Muscle of back (tissue), 11 donors: Measurements from ENCODE around the gene KMT5C. TPM values are rescaled to one million over a fixed set of nuclear protein-coding genes. Genes with fewer than 3 reads are reported as not detected.

ENCODE experiments used
- DNase-seq, 3 donors: peaks; one replicate each; pipeline versions ENCODE4 v3.0.0 to v3.0.0-alpha.2; 2013
- polyA plus RNA-seq, 10 donors: library from polyadenylated mRNA; unstranded; fragments of 120-200 nt; gene quantifications; one replicate each; pipeline ENCODE4 v1.2.1, GENCODE V29; 2013; ENCODE audit not compliant: insufficient read length in 10 of 10

The KMT5C gene
- polyA plus RNA-seq, 10 donors, result 12.8 to 29.0 (median 18.0) TPM

DNA sequence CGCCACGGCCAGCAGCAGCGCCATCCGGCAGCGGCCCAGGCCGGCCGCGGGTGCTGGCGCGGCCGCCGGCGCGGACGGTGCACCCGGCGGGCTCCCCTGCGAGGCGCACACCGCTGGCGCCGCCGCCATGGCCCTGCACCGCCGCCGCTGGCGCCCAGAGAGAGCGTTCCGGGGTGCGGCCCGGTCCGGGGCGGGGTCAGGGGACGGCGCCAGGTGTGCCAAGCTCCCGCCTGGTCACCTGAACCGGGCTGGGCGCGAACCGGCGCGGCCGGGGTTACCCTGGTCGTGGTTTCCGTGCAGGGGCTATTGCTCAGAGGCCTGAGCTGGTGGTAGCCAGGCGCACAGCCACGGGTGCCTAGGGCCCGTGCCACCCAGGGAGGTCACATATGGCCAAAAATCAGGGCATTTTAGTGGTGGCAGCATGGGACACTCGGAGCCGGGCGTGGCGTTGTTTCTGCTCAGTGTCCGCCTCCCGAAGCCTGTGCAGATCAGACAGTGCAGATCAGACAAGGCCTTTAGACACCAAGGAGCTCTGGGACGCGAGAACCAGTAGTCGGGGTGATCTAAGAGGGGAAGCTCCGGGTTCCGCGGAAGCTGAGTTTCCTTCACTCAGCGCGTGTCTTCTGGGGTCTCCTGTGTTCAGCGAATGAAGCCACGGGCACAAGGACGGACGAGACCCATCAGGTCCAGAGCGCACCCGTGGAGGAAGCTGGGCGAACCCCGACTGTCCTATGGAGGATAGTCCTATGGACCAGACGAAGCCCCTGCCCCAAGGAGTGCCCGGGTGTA, 44.6 kb downstream of the KMT5C start, which contains the start of gene TMEM238:
TMEM238 (minus strand) TSS at position 162 of the 789 bp plus-strand sequence; CDS start at position 129, 33 bp downstream.
- peak in 1 of 3 donors; percentile 55 for DNase-seq

DNA sequence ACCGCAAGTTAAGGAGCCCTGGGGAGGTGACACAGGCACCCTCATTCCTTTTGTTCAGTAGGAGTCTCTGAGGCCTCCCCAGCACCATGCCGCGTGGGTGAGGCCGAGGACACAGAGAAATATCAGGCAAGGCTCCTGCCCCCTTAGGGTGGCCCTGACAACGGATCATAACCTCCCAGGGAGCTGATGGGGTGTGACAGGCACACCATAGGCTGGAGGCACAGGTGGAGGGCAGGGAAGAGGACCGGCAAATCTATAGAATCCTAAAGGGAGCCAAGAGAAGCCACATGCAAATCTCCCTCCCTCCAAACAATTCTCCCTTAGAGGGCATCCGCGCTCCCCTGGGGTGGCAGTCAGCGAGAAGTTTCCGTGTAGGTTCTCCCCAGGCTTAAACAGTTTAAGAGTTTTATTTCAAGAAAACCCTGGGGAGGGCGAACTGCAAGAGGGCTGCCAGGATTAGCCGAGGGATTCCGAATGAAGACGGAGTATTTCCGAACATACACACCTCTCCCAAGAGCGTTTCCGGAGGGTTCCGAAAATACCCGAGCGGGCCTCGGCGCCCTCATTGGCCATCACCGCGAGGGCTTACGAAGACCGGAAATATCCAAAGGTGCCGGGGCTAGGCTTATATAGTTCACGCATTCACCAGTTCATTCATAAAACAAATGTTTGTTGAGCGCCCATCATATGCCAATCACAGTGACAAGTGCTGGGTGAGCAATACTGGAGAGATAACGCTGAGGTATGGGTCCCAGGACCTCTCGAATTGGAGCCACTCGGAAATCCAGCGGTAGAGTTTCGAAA, 45.4 kb downstream of the KMT5C start:
- DNase-seq, result peak; percentile 97 to 99 (median 97)

DNA sequence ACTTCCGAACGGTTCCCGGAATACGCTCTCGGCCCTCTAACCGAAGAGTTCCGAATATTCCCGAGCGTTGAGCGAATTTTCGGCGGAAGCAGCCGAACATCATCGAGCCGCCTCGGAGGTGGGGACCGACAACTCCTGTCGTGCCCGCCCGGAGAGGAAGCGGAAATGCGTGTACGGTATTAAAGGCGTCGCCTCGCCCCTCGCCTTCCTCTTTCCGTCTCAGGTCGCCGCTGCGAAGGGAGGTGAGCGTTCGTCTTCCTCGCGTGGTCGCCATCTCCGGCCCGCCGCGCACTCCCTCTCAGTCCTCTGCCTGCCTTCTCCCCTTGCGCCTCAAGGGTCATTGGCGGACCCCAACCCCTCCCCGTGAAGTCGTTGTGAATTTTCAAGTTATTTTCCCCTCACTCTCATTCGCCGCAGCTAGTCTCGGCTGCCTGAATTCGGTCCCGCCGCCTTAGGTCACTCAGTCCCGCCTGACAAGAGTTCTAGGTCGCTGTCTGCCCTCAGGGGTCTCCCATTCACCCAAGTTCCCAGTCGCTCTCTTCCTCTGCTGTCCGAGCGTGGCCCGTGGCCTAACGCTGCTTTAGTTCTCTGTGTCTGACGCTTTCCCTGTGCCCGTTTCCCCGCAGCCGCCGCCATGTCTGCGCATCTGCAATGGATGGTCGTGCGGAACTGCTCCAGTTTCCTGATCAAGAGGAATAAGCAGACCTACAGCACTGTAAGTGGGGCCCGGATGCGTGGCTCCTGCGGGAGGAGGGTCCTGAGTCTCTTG, 46.2 kb downstream of the KMT5C start, which contains the start of gene RPL28:
RPL28 (plus strand) TSS at position 209 of the 769 bp plus-strand sequence; CDS start at position 635, 426 bp downstream.
- DNase-seq, result peak; percentile 99

DNA sequence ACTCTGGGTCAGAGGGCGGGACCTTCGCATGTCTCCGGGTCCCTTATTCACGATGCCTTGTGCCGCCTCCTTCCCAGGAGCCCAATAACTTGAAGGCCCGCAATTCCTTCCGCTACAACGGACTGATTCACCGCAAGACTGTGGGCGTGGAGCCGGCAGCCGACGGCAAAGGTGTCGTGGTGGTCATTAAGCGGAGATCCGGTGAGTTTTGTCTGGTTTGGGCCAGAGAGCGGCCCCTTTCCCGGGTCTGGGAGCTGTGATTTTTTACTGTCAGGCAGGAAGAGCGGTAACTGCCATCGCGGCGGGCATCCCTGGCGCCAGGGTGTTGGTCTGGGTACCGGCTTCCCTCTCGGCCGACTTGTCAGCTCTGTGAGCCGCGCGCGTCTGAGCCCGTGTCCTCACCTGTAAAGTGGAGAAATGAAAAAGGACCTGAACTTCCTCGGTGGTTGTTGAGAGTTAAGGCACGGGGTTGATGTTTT, 46.9 kb downstream of the KMT5C start:
- no peak for DNase-seq

DNA sequence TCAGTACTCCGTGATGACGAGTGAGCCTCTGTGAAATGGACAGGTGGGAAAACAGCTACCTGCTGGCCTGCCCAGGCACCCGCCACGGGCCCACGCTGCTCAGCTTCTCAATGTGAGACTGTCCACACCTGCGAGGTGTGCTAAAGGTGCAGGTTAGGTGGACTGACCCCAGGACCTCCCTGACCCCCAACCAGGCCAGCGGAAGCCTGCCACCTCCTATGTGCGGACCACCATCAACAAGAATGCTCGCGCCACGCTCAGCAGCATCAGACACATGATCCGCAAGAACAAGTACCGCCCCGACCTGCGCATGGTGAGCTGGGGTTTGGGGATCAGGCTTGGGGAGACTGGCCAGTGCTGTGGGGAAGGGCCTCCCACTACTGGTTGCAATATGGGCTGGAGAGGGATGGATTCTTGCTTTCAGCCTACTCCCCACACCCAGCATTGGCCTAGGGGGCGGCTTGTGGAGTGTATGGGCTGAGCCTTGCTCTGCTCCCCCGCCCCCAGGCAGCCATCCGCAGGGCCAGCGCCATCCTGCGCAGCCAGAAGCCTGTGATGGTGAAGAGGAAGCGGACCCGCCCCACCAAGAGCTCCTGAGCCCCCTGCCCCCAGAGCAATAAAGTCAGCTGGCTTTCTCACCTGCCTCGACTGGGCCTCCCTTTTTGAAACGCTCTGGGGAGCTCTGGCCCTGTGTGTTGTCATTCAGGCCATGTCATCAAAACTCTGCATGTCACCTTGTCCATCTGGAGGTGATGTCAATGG, 48.2 kb downstream of the KMT5C start:
- no peak for DNase-seq

DNA sequence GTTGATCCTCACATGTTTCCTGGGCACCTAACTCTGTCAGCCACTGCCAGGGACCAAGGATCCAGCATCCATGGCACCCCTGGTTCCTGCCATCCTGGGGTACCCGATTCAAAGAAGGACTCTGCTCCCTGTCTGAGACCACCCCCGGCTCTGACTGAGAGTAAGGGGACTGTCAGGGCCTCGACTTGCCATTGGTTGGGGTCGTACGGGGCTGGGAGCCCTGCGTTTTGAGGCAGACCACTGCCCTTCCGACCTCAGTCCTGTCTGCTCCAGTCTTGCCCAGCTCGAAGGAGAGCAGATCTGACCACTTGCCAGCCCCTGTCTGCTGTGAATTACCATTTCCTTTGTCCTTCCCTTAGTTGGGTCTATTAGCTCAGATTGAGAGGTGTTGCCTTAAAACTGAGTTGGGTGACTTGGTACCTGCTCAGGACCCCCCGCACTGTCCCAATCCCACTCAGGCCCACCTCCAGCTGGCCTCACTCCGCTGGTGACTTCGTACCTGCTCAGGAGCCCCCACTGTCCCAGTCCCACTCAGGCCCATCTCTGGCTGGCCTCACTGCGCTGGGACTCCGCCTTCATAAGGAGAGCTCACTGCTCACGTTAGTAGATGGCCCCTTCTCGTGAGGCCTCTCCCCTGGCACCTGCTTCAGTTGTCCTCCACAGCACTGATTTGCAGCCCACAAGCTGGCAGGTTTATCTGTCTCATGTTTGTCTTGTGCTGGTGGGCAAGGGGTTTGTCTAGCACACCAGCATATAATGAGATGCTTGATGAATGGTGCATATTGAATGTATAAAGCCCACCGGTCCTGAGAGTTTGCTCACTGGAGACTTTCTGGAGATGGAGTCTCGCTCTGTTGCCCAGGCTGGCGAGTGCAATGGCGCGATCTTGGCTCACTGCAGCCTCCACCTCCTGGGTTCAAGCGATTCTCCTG, 50.0 kb downstream of the KMT5C start:
- DNase-seq, result no peak

DNA sequence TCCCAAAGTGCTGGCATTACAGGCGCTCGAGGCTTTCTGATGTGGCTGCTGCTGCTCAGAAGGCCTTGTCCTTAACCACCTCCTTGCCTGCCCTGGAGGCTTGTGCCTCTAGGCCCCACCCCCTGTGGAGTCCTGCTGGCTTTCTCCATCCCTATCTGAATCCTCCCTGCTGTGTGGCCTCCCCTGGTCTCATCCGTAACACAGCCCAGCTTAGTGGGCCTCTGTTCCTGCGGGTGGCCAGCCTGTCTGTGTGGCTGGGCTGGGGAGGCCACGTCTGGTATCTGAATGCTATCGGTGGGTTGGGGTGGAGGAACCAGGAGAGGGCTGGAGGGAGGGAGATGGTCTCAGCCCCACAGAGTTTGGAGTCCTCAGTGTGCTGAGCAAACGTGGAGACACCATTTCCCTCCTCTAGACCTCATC, 50.8 kb downstream of the KMT5C start:
- DNase-seq, result no peak

DNA sequence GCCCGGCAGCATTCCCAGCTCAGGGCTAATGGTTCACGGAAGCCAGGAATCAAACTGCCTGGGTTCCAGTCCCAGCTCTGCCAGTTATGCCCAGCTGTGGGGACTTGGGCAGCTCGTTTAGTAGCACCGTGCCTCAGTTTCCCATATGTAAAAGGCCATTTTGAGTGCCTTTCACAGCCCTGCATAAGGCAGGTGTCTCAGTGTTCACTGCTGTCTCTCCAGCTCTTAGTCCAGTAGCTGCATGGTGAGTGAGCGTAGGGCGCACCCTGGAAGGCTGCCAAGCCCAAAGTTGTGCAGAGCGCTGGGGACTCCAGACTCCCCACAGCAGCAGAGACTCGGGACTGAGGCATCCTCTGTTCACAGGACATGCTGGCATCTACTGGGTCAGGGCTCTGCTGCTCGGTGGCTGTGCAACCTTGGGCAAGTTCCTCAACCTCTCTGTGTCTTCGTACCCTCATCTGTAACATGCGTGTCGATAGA, 51.6 kb downstream of the KMT5C start:
- DNase-seq, result no peak

DNA sequence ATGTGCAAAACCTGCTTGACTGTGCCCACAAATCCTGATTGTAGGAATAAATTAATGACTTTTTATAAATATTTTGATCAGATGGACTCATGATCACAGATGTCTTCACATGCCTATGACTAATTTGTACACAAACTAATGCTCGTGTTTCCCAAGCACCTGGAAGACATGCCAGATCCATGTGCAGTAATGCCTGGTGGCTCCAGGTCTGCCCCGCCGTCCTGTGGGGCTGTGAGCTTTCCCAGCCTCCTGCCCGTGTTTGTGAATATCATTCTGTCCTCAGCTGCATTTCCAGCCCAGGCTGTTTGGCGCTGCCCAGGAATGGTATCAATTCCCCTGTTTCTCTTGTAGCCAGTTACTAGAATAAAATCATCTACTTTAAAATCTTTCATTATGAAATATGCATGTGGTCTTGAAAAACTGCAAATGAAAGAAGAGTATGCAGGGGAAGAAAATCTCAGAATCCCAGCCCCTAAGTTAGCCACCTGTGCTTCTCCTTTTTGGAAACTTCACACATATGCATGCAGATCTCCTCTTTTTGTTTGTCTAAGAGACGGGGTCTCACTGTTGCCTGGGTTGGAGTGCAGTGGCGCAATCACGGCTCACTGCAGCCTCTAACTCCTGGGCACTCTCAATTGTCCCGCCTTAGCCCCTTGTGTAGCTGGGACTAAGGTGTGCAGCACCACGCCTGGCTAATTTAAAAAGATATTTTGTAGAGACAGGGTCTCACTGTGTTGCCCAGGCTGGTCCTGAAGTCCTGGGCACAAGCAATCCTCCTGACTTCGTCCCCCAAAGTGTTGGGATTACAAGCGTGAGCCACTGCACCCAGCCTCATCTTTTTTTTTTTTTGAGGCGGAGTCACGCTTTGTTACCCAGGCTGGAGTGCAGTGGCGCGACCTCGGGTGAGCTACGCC, 52.3 kb downstream of the KMT5C start:
- DNase-seq, result no peak

DNA sequence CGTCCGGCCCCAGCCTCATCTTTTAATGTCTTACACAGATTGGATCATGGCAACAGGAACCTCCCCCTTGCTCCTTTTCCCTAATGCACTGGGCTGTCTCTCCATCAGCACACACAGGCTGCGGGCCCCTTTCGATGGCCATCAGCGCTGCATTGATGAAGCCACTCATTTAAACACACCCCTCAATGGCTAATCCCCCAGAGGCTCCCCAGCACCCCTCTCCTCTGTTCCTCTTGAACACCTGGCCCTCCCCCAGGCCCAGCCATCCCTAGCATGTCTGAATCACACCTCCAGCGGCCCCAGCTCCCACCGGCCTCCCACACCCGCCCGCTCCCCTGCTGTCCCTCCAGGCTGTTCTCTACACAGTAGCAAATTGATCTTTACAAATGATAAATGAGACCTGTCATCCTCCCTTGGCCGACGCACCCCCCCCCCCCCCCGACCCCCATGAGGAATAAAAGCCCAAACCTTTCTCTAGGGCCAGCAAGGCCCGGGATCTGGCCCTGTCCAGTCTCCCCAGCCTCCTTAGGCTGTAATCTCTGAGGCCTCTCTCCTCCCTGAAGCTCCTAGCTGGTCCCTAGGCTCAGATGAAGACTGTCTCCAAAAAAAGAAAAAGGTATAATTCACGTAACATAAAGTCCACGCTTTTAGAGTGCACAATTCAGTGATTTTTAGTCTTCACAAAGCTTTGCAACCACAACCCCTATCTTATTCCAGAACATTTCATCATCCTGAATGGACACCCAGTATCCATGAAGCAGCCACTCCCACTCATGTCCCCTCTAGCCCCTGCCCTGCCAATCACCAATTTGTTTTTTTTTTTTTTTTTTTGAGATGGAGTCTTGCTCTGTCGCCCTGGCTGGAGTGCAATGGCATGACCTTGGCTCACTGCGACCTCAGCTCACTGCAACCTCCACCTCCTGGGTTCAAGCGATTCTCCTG, 53.4 kb downstream of the KMT5C start:
- DNase-seq, result no peak

Other genes with a start within 250 kb of the KMT5C start
- gene PPP1R12C, start 222.2 kb upstream of the KMT5C start, polyA plus RNA-seq, result 100 to 1,000 TPM in 1 of 10 donors, 10 to 100 TPM in 9; 49.8 to 104 (median 82.2) TPM
- 1,000 to 10,000 TPM in 2 of 10 donors, 100 to 1,000 TPM in 8; 199 to 1,145 (median 658) TPM for gene TNNT1, start 190.7 kb upstream of the KMT5C start, polyA plus RNA-seq
- 1 to 10 TPM in 9 of 10 donors, under 1 TPM in 1; 0.88 to 4.7 (median 2.2) TPM for gene TNNI3, start 182.1 kb upstream of the KMT5C start, polyA plus RNA-seq
- under 1 TPM; 0.15 to 0.92 (median 0.54) TPM for gene DNAAF3, start 173.3 kb upstream of the KMT5C start, polyA plus RNA-seq
- under 1 TPM in 6 of 10 donors, not detected in 4; 0.05 to 0.13 (median 0.07) TPM for gene SYT5, start 159.6 kb upstream of the KMT5C start, polyA plus RNA-seq
- 1 to 10 TPM in 1 of 10 donors, under 1 TPM in 9; 0.20 to 1.2 (median 0.56) TPM for gene PTPRH, start 130.4 kb upstream of the KMT5C start, polyA plus RNA-seq
- gene TMEM86B, start 111.1 kb upstream of the KMT5C start, polyA plus RNA-seq, result 1 to 10 TPM; 1.4 to 3.5 (median 2.9) TPM
- gene PPP6R1, start 80.9 kb upstream of the KMT5C start, polyA plus RNA-seq, result 10 to 100 TPM; 21.5 to 31.9 (median 27.8) TPM
- gene HSPBP1, start 59.8 kb upstream of the KMT5C start, polyA plus RNA-seq, result 10 to 100 TPM; 14.6 to 29.6 (median 21.2) TPM
- 10 to 100 TPM in 1 of 10 donors, 1 to 10 TPM in 9; 5.0 to 10.9 (median 8.0) TPM for gene BRSK1, start 55.9 kb upstream of the KMT5C start, polyA plus RNA-seq
- 1 to 10 TPM in 2 of 10 donors, under 1 TPM in 8; 0.45 to 1.3 (median 0.68) TPM for gene TMEM150B, start 14.5 kb upstream of the KMT5C start, polyA plus RNA-seq
- 1 to 10 TPM in 2 of 10 donors, under 1 TPM in 3, not detected in 5; 0.08 to 3.0 (median 0.24) TPM for gene COX6B2, start 14.8 kb downstream of the KMT5C start, polyA plus RNA-seq
- under 1 TPM in 1 of 10 donors, not detected in 9; 0.07 TPM for gene GARIN5B, start 23.4 kb downstream of the KMT5C start, polyA plus RNA-seq
- under 1 TPM in 8 of 10 donors, not detected in 2; 0.07 to 0.66 (median 0.39) TPM for gene IL11, start 30.6 kb downstream of the KMT5C start, polyA plus RNA-seq
- not detected for gene TMEM190, start 37.0 kb downstream of the KMT5C start, polyA plus RNA-seq
- under 1 TPM in 5 of 10 donors, not detected in 5; 0.12 to 0.48 (median 0.23) TPM for gene TMEM238, start 44.4 kb downstream of the KMT5C start, polyA plus RNA-seq
- 1,000 to 10,000 TPM; 1,118 to 2,122 (median 1,535) TPM for gene RPL28, start 46.1 kb downstream of the KMT5C start, polyA plus RNA-seq
- 10 to 100 TPM; 26.3 to 47.0 (median 37.2) TPM for gene UBE2S, start 67.9 kb downstream of the KMT5C start, polyA plus RNA-seq
- gene SHISA7, start 103.4 kb downstream of the KMT5C start, polyA plus RNA-seq, result under 1 TPM; 0.07 to 0.39 (median 0.15) TPM
- gene ISOC2, start 121.8 kb downstream of the KMT5C start, polyA plus RNA-seq, result 10 to 100 TPM; 26.6 to 40.9 (median 30.8) TPM
- gene C19orf85, start 124.9 kb downstream of the KMT5C start, polyA plus RNA-seq, result not detected
- 1 to 10 TPM; 2.1 to 4.3 (median 3.1) TPM for gene ZNF628, start 136.7 kb downstream of the KMT5C start, polyA plus RNA-seq
- 10 to 100 TPM; 21.1 to 41.2 (median 27.1) TPM for gene NAT14, start 145.3 kb downstream of the KMT5C start, polyA plus RNA-seq
- 10 to 100 TPM; 13.9 to 50.8 (median 23.6) TPM for gene SSC5D, start 148.6 kb downstream of the KMT5C start, polyA plus RNA-seq
- gene SBK2, start 197.3 kb downstream of the KMT5C start, polyA plus RNA-seq, result 1 to 10 TPM in 9 of 10 donors, under 1 TPM in 1; 0.90 to 6.8 (median 3.3) TPM
- gene SBK3, start 205.7 kb downstream of the KMT5C start, polyA plus RNA-seq, result under 1 TPM in 3 of 10 donors, not detected in 7; 0.12 to 0.49 (median 0.12) TPM
- gene ZNF579, start 241.0 kb downstream of the KMT5C start, polyA plus RNA-seq, result 10 to 100 TPM in 6 of 10 donors, 1 to 10 TPM in 4; 9.2 to 14.7 (median 10.4) TPM